Measurements from ENCODE around the gene B3GNT4. TPM values are rescaled to one million over a fixed set of nuclear protein-coding genes. Genes with fewer than 3 reads are reported as not detected.
"Not testable (repeated sequence)": the region's sequence is repeated elsewhere in the genome, so short reads cannot be mapped to it uniquely, and the experiment has no call there.

Gene B3GNT4
- total and polyA plus RNA-seq, 12 donors = 0.29 to 0.70 TPM; not detected in 10

DNA sequence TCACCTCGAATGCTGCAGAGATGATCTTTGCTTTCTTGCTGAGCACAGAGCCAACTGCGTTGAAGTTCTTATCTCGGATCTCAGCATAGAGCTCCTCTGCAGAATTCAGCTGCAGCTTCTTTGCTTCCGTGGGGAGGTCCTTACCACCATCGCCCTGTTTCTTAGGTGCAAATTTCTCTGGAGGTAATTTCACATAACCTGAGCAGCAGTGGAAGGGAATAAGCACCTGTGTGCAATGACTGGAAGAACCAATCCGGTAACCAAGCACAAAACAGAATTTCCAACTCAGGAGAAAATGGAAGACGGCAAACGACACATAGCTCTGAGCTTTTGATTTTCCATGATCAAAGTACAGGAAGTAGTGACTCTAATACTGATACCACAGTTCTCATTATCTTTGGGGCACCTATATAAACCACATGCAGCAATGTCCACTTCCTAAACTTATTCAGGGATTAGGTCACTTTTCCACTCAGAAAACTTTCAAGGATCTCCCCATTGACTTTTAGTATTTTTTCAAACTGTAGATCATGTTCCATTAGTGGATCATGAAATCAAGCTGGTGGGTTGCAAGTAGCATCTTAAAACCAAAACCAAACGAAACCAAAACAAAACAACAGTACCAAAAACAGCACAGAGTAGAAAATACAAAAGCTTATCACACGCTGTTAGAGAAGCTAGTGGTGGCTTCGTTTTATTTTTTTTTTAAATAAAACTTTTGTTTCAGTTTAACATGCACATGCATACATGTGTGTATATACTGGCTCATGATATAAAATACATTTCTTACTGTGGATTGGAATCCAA lies 41.3 kb downstream of the B3GNT4 start:
- Histone ChIP-seq H3K4me1 (no peaks in the 10 kb centered on the region), H3K27me3 (no peaks in the 10 kb centered on the region), H3K36me3 (peaks cover 0 to 87% (median 17%) of the 10 kb centered on the region in 9 donors), H3K4me3 (peak overlapping the region in 1 of 10 donors; percentile 34), H3K9me3 (no peaks in the 10 kb centered on the region), H3K27ac (peak overlapping the region in 1 of 10 donors; percentile 59)
- intact Hi-C loops (cut with DNase I) = no loop called here
- 82 to 85% methylated on average over 11 of the region's 11 CpGs for WGBS, 2 donors
- no peak for TF ChIP-seq CTCF (IDR thresholded peaks at IDR 0.05)
- ATAC-seq = no peak
- no peak for DNase-seq

- DNase-seq = no peak
- Histone ChIP-seq H3K9me3 (no peaks in the 10 kb centered on the region), H3K36me3 (peaks cover 0 to 87% (median 23%) of the 10 kb centered on the region in 9 donors), H3K4me3 (peak overlapping the region in 1 of 10 donors; percentile 34), H3K27me3 (no peaks in the 10 kb centered on the region), H3K27ac (peak overlapping the region in 1 of 10 donors; percentile 59), H3K4me1 (no peaks in the 10 kb centered on the region)
- no peak for TF ChIP-seq CTCF (IDR thresholded peaks at IDR 0.05)
- 93 to 100% methylated on average over 1 of the region's 1 CpG for WGBS, 2 donors
- intact Hi-C loops (cut with DNase I) = no loop called here
- ATAC-seq = no peak
Observed at GRCh38 chr12:122245553-122245952, 42.0 kb downstream of the B3GNT4 start.

DNA sequence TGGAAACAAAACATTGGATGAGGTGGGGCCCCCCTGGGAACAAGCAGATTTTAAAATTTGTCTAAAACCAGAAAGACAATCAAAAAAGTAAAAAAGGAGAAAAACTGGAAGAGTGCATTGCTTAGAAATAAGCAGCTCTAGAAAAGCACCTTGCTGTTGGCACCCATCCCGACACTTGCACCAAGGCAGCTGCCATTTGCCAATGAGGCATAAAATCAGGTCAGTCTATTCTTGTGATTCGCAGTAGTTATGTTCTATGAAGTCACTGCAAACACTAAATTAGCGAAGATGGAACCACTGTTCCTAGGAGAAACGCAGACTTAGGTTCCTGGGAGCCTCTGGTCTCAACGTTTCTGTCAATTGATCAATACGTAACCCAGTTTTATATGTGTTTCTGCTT lies 46.5 kb downstream of the B3GNT4 start:
- 95 to 96% methylated on average over 6 of the region's 6 CpGs for WGBS, 2 donors
- intact Hi-C loops (cut with DNase I) = no loop called here
- H3K36me3 ChIP-seq = peaks cover 0 to 78% (median 19%) of the 10 kb centered on the region in 9 donors
- no peak for DNase-seq
- TF ChIP-seq CTCF (IDR thresholded peaks at IDR 0.05) = no peak
- H3K4me1 ChIP-seq = no peaks in the 10 kb centered on the region
- no peak overlapping the region for H3K4me3 ChIP-seq
- no peak for ATAC-seq
- H3K27me3 ChIP-seq = no peaks in the 10 kb centered on the region
- H3K9me3 ChIP-seq = no peaks in the 10 kb centered on the region
- H3K27ac ChIP-seq = no peak overlapping the region

DNA sequence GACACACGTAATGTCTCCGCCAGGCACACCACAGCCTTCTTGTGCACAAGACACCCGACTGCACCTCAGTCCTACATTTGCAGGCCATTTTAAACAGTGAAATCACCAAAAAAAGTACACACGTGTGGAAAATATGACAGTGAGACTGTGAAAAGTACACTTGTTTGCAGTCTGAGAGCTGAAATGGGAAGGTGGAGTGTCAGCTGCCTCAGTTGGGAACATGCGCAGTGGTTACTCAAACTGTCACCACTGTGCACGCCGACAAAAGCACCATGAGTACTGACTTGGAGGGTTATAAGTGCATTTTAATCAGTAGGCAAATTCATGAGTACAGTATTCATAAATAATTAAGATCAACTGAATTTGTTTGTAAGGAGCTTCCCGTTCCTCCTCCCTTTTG lies 47.0 kb downstream of the B3GNT4 start:
- H3K27me3 ChIP-seq = no peaks in the 10 kb centered on the region

GRCh38 chr12:122258462-122258861 lies 55.0 kb downstream of the B3GNT4 start:
- H3K4me3 ChIP-seq; H3K27me3 ChIP-seq; intact Hi-C loops (cut with DNase I); ATAC-seq; H3K9me3 ChIP-seq; H3K4me1 ChIP-seq; H3K27ac ChIP-seq; DNase-seq: not testable (repeated sequence)
- WGBS, 2 donors = 96 to 99% methylated on average over 4 of the region's 4 CpGs
- H3K36me3 ChIP-seq = peaks cover 0 to 97% (median 62%) of the 10 kb centered on the region in 9 donors

More for the DNA sequence above, 47.0 kb downstream of the B3GNT4 start:
- Histone ChIP-seq H3K4me3 (no peak overlapping the region), H3K36me3 (peaks cover 0 to 78% (median 19%) of the 10 kb centered on the region in 9 donors), H3K4me1 (no peaks in the 10 kb centered on the region), H3K27ac (no peak overlapping the region), H3K9me3 (no peaks in the 10 kb centered on the region)
- intact Hi-C loops (cut with DNase I) = no loop called here
- DNase-seq (no peak), ATAC-seq (no peak)
- 95 to 98% methylated on average over 8 of the region's 8 CpGs for WGBS, 2 donors
- TF ChIP-seq CTCF (IDR thresholded peaks at IDR 0.05) = no peak

Measured in heart right ventricle (tissue), 16 donors.